ENCODE measurements around the gene OR2T35. TPM values are rescaled to one million over a fixed set of nuclear protein-coding genes. Genes with fewer than 3 reads are reported as not detected.
"Not testable (repeated sequence)": the region's sequence is repeated elsewhere in the genome, so short reads cannot be mapped to it uniquely, and the experiment has no call there.

OR2T35 gene
- total RNA-seq, result not detected in 2 replicates
- polyA plus RNA-seq, result not detected in 2 replicates

GRCh38 chr1:248645178-248645577 is at the start of gene OR2T35:
Gene OR2T35, minus strand, starts transcription at chr1:248645278. Its CDS starts 6,020 bp downstream, at chr1:248639258.
- not testable (repeated sequence) for H3K79me2 ChIP-seq; H2AFZ ChIP-seq; H3K27me3 ChIP-seq; H3K27ac ChIP-seq; H3K4me3 ChIP-seq; H3K9me3 ChIP-seq (ENCODE audit: low read depth); H3K4me1 ChIP-seq (ENCODE audit: insufficient read depth); H3K36me3 ChIP-seq (replicated peaks; ENCODE audit: insufficient read depth, low read depth); DNase-seq (ENCODE audit: low spot score); H3K4me2 ChIP-seq; H4K20me1 ChIP-seq (ENCODE audit: insufficient read depth, poor library complexity, severe bottlenecking); H3K9me2 ChIP-seq (replicated peaks; ENCODE audit: insufficient read depth)
- 29% methylated on average over 1 of the region's 3 CpGs for WGBS (ENCODE audit: low lambda C conversion rate, missing lambda C conversion rate)

DNA sequence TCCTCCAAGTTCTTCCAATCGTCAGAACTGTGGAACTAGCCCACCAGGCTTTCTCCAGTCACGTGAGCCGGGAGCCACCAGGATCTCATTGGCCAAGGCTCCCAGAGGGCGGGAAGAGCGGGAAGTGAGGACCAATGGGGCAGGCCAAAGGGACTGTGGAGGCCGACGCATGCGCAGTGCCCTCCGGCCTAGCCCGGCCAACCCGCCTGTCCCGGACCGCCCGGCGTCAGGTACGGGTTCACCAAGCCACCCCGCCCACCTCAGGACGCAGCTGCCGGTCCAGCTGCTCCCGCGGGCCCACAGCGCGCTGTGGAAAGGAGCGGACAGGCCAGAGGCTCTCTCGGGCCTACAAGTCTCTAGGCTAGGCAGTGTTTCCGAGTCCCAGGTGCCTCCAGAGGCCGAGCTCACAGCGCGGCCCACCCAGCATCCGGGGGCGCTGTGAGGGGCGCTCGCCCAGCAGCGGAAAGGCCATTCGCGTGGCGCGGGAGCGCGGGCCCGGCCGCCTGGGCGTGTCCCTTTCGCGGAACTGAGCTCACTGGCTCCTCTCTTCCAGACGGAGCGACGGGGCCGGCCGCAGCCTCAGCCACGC is 46.6 kb upstream of the OR2T35 start:
- H3K9me2 ChIP-seq (replicated peaks; ENCODE audit: insufficient read depth), result no peaks in the 10 kb centered on the region
- no peak for DNase-seq (ENCODE audit: low spot score)
- no peaks in the 10 kb centered on the region for H3K4me1 ChIP-seq (ENCODE audit: insufficient read depth)
- no peaks in the 10 kb centered on the region for H4K20me1 ChIP-seq (ENCODE audit: insufficient read depth, poor library complexity, severe bottlenecking)
- no peaks in the 10 kb centered on the region for H3K79me2 ChIP-seq
- H3K9me3 ChIP-seq (ENCODE audit: low read depth), result no peaks in the 10 kb centered on the region
- no peak overlapping the region for H3K4me3 ChIP-seq
- TF ChIP-seq, protein P1, sequence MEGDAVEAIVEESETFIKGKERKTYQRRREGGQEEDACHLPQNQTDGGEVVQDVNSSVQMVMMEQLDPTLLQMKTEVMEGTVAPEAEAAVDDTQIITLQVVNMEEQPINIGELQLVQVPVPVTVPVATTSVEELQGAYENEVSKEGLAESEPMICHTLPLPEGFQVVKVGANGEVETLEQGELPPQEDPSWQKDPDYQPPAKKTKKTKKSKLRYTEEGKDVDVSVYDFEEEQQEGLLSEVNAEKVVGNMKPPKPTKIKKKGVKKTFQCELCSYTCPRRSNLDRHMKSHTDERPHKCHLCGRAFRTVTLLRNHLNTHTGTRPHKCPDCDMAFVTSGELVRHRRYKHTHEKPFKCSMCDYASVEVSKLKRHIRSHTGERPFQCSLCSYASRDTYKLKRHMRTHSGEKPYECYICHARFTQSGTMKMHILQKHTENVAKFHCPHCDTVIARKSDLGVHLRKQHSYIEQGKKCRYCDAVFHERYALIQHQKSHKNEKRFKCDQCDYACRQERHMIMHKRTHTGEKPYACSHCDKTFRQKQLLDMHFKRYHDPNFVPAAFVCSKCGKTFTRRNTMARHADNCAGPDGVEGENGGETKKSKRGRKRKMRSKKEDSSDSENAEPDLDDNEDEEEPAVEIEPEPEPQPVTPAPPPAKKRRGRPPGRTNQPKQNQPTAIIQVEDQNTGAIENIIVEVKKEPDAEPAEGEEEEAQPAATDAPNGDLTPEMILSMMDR (IDR thresholded peaks at IDR 0.05; ENCODE audit: poor library complexity), result no peak
- TF ChIP-seq EZH2phosphoT487 (IDR thresholded peaks at IDR 0.05; ENCODE audit: low read depth, severe bottlenecking, unreplicated experiment), result no peak
- TF ChIP-seq EZH2 (IDR thresholded peaks at IDR 0.05; ENCODE audit: borderline replicate concordance), result no peak
- H3K27me3 ChIP-seq, result no peaks in the 10 kb centered on the region
- H2AFZ ChIP-seq, result no peak overlapping the region
- H3K36me3 ChIP-seq (replicated peaks; ENCODE audit: insufficient read depth, low read depth), result no peaks in the 10 kb centered on the region
- 92% methylated on average over 44 of the region's 51 CpGs for WGBS (ENCODE audit: low lambda C conversion rate, missing lambda C conversion rate)
- no peak overlapping the region for H3K4me2 ChIP-seq
- no peak overlapping the region for H3K27ac ChIP-seq

GRCh38 chr1:248688527-248689298 is 43.6 kb upstream of the OR2T35 start:
- no peaks in the 10 kb centered on the region for H3K9me2 ChIP-seq (replicated peaks; ENCODE audit: insufficient read depth)
- H3K9me3 ChIP-seq (ENCODE audit: low read depth), result no peaks in the 10 kb centered on the region
- no peaks in the 10 kb centered on the region for H3K79me2 ChIP-seq
- DNase-seq (ENCODE audit: low spot score), result no peak
- no peak overlapping the region for H3K27ac ChIP-seq
- TF ChIP-seq, protein P1 (IDR thresholded peaks at IDR 0.05; ENCODE audit: poor library complexity), result no peak
- TF ChIP-seq EZH2 (IDR thresholded peaks at IDR 0.05; ENCODE audit: borderline replicate concordance), result no peak
- TF ChIP-seq EZH2phosphoT487 (IDR thresholded peaks at IDR 0.05; ENCODE audit: low read depth, severe bottlenecking, unreplicated experiment), result no peak
- 74% methylated on average over 4 of the region's 4 CpGs for WGBS (ENCODE audit: low lambda C conversion rate, missing lambda C conversion rate)
- H3K4me3 ChIP-seq, result no peak overlapping the region
- H3K27me3 ChIP-seq, result no peaks in the 10 kb centered on the region
- no peaks in the 10 kb centered on the region for H3K4me1 ChIP-seq (ENCODE audit: insufficient read depth)
- no peak overlapping the region for H3K4me2 ChIP-seq
- H3K36me3 ChIP-seq (replicated peaks; ENCODE audit: insufficient read depth, low read depth), result no peaks in the 10 kb centered on the region
- H2AFZ ChIP-seq, result no peak overlapping the region
- H4K20me1 ChIP-seq (ENCODE audit: insufficient read depth, poor library complexity, severe bottlenecking), result no peaks in the 10 kb centered on the region

DNA sequence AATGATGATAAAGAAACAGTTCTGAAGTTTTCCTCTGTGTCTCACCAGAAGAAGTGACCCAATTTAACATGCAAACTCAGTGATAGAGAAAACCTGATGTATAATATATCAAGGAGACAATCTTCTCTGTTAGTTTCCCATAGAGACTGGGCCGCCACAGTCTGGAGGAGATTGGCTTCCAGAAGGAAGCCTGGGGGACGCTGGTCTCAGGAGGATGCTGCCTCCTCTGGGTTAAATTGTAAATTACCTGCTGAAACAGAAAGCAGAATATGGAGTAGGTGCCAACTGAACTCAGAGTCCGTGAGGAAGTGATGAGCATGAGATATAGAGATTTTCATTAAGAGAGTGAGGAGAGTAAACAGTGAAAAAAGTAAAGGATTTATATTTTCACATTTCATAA is 41.7 kb upstream of the OR2T35 start:
- no peaks in the 10 kb centered on the region for H3K27me3 ChIP-seq
- no peak overlapping the region for H3K4me3 ChIP-seq
- no peak for DNase-seq (ENCODE audit: low spot score)
- no peaks in the 10 kb centered on the region for H3K79me2 ChIP-seq
- no peak overlapping the region for H3K27ac ChIP-seq
- H3K4me1 ChIP-seq (ENCODE audit: insufficient read depth), result no peaks in the 10 kb centered on the region
- H3K9me3 ChIP-seq (ENCODE audit: low read depth), result no peaks in the 10 kb centered on the region
- no peaks in the 10 kb centered on the region for H3K9me2 ChIP-seq (replicated peaks; ENCODE audit: insufficient read depth)
- no peaks in the 10 kb centered on the region for H4K20me1 ChIP-seq (ENCODE audit: insufficient read depth, poor library complexity, severe bottlenecking)
- H3K36me3 ChIP-seq (replicated peaks; ENCODE audit: insufficient read depth, low read depth), result no peaks in the 10 kb centered on the region
- 60% methylated on average over 3 of the region's 3 CpGs for WGBS (ENCODE audit: low lambda C conversion rate, missing lambda C conversion rate)
- no peak overlapping the region for H3K4me2 ChIP-seq
- TF ChIP-seq EZH2 (IDR thresholded peaks at IDR 0.05; ENCODE audit: borderline replicate concordance) (no peak), EZH2phosphoT487 (IDR thresholded peaks at IDR 0.05; ENCODE audit: low read depth, severe bottlenecking, unreplicated experiment) (no peak)
- TF ChIP-seq, protein P1 (IDR thresholded peaks at IDR 0.05; ENCODE audit: poor library complexity), result no peak
- no peak overlapping the region for H2AFZ ChIP-seq
